ENCODE results near the gene CTNNBL1.

CTNNBL1 gene

DNA sequence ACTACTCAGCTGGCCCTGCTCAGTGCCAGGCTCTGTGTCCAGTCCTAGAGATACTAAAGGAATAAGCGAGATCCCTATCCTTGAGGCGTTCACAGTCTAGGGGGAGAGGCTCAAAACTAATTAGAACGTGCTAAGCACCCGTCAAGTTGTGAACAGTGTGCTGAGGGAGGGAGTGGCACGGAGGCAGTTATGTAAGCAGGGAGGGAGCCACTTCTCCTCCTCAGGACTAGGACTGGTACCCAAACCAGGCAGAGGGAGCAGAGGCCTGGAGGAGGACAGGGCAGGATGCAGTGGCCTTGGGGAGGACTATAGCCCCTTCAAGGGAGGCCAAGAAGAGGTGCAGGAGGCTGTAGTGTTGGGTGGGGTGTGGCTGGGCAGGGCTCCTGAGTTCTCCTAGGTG lies 169.5 kb downstream of the CTNNBL1 start:
- DNase-seq = no peak

DNA sequence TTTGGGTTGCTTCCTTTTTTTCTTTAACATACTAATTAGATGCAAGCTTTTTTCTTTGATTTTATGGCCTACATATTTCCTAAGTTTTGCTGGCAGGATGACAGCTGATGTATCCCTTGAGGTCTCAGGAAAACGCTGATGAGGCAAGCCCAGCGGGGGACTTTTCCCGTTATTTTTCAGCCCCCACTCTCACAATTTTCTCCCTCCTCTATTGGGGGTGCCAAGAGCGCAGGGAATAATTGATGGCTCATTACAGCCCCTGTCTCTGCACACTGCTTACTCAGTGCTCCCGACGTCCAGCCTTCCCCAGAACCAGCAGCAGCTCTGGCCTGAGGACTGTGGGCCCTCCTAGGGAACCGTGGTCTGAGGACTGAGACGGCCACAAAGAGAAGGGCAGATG lies 170.5 kb downstream of the CTNNBL1 start:
- DNase-seq = no peak

DNA sequence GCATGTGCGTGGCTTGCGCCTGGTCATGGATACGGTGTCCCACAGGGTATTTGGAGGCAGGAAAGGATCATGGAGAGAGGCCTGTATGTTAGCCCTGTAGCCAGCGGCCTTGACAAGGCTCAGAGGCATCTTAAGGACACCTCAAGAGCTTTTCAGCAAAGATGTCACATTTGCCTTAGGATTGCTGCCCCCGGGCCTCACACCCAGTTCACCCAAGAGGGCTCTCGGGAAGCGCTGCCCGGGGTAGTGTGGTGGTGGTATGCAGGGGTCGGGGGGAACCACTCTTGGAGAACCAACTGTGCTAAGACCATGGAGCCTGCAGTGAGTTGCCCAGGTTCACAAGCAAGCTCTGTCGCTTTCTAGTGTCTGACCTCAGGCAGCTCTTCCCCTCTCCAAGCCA lies 172.2 kb downstream of the CTNNBL1 start:
- no peak for DNase-seq

DNA sequence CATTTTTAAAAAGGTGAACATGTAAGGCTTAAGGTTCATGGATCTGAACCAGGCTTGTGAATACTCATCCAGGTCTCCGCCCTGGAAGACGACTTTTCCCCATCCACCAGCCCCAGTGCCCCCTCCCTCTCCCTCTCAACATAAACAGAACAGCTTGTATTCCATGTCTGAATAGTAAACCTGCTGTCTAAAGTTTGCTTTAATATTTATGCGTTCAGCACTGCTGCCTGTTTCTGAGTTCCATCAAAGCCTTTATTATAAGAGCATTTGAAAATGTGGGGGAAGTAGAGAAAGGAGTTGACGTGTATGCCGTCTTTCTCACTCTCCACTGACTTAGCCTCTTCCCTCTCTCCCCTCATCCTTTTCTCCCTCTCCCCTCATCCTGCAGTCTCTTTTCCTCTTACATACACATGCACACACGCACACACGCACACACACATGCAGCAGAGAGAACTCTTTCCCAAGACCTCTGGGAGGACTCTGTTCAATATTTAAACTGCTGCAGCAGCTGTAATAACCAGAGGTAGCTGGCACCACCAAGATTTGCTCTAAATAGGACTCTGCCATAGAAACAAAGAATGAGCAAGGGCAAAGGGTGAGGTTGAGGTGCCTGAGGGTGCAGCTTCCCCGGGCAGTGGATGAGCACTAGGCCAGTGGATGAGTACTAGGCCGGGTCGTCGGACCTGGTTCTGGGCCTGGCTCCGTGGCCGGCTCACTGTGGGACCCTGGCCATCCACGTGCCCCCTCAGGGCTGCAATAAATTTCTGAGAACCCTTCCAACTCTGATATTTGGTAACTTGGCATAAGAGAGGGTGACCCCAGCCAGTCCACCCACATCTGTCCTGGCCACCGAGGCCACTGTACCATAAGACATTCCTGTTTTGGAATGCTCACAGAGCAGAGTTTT lies 173.7 kb downstream of the CTNNBL1 start:
- DNase-seq = no peak

- DNase-seq = no peak
Measured at GRCh38 chr20:37868851-37869333, 175.1 kb downstream of the CTNNBL1 start.

GRCh38 chr20:37869334-37869861 lies 175.6 kb downstream of the CTNNBL1 start:
- DNase-seq = no peak

DNA sequence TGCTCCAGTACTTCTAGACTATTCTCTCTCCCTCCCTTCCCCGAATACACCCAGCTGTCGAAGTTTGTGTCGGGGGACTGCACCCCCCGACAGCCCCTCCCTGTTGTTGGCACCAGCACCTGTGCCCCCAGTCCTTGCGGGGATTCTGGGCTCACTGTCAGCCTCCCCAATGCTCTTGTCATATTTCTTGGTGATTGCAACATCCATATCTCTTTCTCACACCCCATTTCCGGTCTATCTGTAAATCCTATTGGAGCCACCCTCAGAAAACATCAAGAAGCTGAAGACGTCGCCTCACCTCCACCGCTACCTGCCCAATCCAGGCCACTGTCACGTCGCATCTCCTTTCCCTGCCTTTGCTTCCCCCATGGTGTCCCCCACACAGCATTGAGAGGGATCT lies 176.5 kb downstream of the CTNNBL1 start:
- DNase-seq = no peak

DNA sequence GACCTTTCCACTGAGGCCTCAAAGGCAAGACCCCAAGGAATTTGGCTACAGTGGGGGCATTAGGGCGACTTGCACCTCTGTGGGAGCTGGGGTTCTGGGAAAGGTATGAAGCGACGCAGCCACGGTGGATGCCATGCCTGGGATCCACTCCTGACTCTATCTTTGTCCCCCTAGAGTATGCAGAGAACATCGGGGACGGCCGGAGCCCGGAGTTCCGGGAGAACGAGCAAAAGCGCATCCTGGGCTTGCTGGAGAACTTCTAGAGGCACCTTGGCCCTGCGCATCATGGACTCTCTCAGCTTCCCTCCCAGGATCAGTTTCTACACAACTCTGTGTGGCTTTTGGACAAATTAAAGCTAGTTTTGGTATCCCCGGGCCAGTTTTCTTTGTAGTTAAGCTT lies 177.9 kb downstream of the CTNNBL1 start:
- DNase-seq = no peak

GRCh38 chr20:37872161-37872560 lies 178.3 kb downstream of the CTNNBL1 start:
- DNase-seq = no peak

GRCh38 chr20:37873884-37874283 lies 180.1 kb downstream of the CTNNBL1 start:
- DNase-seq = no peak

- DNase-seq = no peak
Measured at GRCh38 chr20:37875460-37876175, 181.8 kb downstream of the CTNNBL1 start.

DNA sequence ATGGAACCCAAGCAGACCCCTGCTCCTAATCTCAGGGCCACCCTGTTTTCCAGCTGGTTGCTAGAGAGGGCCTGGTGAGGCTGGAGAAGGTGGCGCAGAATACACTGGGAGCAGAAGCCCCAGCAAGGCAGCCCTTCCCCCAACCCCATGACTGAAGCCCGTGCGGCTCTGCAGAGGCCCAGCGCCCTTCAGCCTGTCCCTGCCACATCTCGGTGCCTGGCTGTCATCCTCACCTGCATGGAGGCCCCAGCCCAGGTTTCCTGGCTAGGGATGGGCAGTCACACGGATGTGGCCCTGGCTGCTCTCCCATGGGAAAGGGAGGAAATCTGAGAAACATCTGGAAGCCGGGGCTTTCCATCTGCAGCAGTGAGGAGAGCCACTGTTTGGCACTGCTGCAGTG lies 183.0 kb downstream of the CTNNBL1 start:
- DNase-seq = no peak

GRCh38 chr20:37877832-37878772 lies 184.3 kb downstream of the CTNNBL1 start:
- DNase-seq = no peak

- DNase-seq = no peak
Measured at GRCh38 chr20:37878835-37879599, 185.2 kb downstream of the CTNNBL1 start.

DNA sequence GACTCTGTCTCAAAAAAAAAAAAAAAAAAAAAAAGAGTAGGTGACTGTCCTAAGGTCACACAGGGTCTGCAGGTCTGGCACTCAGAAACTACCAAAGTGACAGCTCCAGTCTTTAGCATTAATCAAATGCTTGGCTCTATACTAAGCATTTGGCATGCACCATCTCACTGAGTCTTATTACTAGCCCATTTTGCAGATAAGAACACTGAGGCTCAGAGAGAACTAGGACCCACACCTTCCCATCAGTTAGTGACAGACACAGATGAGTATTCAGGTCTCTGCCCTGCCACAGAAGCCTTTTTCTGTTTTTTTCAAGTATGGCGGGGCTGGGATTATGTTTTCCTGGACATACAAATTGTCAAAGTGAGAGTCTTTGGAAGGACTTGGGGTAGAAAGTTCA lies 186.0 kb downstream of the CTNNBL1 start:
- no peak for DNase-seq

DNA sequence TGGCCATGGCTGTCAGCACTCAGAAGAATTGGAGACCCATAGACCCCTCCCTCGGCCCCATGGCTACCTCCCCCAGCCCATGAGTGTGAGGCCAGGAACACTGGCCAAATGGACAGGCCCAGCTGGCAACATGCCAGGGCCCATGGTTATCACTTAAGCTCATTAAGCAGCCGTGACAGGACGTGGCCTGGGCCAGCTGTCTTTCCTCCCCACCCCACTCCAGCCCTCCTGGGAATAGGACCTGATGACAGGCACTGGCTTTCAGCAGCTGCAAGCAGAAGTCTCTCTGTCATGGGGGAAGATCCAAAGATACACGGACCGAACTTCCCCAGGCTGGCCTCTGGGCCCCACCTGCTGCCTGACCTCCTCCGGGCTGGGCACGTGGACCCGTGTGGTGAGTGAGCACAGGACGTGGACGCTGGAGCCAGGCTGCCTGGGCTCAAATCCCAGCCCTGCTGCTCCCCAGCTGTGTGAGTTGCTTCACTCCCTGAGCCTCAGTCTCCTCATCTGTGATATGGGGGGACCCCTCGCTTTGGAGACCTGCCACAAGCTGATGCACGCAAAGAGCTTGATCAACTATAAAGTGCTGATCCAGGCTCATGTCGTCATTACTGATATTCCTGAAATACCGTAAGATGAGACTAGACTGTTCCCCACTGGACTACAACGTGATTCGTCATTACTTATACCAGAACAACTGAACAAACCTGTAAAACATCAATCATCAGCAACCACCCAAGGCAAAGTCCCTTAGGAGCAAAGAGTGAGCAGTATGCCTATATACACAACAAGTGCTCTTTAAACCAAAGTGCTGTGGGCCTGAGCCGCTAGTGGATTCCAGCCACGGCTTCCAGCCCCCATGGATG lies 187.1 kb downstream of the CTNNBL1 start:
- DNase-seq = peak; percentile 29

GRCh38 chr20:37881601-37882343 lies 187.9 kb downstream of the CTNNBL1 start:
- no peak for DNase-seq

GRCh38 chr20:37882961-37883712 lies 189.3 kb downstream of the CTNNBL1 start:
- DNase-seq = no peak

DNA sequence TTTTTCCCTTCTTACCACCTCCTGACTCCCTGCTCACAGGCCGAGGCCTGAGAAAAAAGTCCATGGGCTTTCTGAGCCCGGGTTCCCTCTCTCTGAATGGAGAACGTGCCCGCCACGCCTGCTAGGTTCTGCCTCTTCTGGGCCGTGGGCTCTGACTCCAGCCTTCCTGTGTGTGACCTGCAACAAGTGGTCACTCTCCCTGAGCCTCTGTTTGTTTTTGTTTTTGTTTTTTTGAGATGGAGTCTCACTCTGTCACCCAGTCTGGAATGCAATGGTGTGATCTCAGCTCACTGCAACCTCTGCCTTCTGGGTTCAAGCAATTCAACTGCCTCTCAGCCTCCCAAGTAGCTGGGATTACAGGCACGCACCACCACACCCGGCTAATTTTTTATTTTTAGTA lies 191.2 kb downstream of the CTNNBL1 start:
- no peak for DNase-seq

Data from NCI-H2029 (cell line).